GM19025 (cell line): ENCODE measurements around the gene TBC1D14.
"Not testable (repeated sequence)": the region's sequence is repeated elsewhere in the genome, so short reads cannot be mapped to it uniquely, and the experiment has no call there.

ENCODE experiments used
- ATAC-seq: cut with Tn5 transposase; IDR thresholded peaks from one replicate; pipeline ENCODE4 v1.9.1; 2021; ENCODE audit warnings: mild to moderate bottlenecking, low read depth, moderate library complexity; ENCODE audit not compliant: unreplicated experiment

TBC1D14 gene

DNA sequence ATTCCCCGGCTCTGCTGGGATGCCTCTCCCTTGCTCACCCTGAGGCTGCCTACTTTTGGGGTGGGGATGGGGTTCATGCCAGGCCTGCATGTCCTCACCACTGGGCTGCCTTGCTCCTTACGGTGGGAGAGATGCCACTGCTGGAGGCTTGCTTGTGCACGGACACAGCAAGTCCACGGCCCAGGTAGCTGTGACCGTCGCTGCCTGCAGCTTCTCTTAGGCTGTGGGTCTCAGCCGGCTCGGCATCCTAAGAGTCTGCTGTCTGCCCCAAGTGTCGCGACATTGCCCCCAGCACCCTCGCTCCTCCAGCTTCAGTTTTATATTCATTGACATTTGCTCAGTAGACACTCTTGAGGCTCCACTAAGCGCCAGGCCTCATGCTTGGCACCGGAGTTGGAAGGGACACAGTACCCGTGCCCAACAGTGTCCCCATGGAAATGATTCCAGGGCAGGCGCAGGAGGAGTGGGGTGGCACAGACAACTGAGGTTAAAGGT, 58.3 kb downstream of the TBC1D14 start:
- ATAC-seq: no peak

DNA sequence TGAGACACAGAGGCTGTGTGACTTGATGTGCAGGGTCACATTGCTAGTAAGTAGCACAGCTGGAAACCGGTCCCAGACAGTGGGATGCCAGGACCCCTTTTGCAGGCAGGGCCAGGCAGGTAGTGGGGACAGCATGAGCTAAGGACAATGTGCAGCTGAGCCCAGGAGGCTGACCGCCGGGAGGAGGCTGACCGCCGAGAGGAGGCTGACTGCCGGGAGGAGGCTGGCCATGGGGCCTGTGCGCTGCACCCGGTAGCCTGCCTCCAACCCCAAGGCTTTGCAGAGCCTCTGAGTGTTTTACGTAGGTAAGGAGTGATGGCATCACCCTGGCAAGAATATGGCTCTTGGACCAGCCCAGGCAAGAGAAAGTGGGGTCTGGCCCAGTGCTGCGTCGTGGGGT, 58.9 kb downstream of the TBC1D14 start:
- no peak for ATAC-seq

GRCh38 chr4:6969826-6970800, 60.5 kb downstream of the TBC1D14 start:
- peak; percentile 67 for ATAC-seq

- ATAC-seq: no peak
Observed at GRCh38 chr4:6971536-6972374, 62.1 kb downstream of the TBC1D14 start.

DNA sequence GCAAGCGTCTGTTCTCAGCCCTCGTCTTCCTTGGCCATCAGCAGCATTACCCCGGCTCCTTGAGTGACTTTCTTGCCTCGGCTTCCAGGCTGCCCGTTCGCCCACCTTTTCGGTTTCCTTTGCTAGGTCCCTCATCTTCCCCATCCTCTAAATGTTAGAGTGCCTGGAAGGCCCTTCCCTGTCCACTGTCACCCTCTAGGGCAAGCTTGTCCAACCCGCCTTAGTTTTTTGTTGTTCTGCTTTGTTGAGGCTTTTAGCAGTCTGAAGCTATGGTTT, 62.7 kb downstream of the TBC1D14 start:
- no peak for ATAC-seq

GRCh38 chr4:6972911-6973310, 63.3 kb downstream of the TBC1D14 start:
- ATAC-seq: no peak

DNA sequence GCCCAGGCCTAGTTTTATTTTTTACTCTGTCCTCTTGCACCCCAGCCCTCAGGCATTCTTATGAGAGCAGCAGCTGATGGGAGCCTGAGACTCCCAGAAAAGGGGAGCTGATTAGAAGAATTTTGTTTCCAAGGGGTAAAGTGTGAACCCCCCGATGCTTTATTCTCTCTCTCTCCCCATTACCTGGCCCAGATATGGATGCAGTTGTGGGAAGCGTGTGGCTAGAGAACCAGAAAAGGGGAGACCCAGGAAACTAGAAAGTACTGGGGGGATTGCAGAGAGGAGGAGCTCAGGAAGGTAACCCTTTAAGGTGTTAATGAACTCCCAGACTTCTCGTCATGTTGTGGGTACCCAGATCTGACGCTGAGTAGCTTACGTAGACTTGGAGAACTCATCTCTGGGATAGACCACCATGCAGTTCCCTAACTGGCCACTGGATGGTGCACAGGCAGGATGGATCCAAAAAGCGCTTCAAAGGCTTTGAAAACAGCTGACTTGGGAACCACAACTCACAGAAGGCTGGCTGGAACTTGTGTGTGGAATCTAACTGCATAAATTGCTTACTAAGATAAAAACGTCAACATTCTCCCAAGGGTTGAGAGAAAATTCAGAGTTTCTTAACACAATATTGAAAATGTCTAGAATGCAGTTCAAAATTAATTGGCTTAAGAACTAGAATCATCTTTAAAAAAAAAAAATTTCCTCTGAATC, 64.7 kb downstream of the TBC1D14 start:
- no peak for ATAC-seq

DNA sequence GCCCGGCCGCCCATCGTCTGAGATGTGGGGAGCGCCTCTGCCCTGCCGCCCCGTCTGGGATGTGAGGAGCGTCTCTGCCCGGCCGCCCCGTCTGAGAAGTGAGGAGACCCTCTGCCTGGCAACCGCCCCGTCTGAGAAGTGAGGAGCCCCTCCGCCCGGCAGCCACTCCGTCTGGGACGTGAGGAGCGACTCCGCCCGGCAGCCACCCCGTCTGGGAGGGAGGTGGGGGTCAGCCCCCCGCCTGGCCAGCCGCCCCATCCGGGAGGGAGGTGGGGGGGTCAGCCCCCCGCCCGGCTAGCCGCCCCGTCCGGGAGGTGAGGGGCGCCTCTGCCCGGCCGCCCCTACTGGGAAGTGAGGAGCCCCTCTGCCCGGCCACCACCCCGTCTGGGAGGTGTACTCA, 68.2 kb downstream of the TBC1D14 start:
- not testable (repeated sequence) for ATAC-seq

GRCh38 chr4:6983544-6984142, 74.0 kb downstream of the TBC1D14 start:
- ATAC-seq: no peak

GRCh38 chr4:6984612-6985425, 75.2 kb downstream of the TBC1D14 start:
- ATAC-seq: no peak

- peak; percentile 15 for ATAC-seq
Observed at GRCh38 chr4:6986072-6986780, 76.6 kb downstream of the TBC1D14 start.

GRCh38 chr4:6986781-6987587, 77.4 kb downstream of the TBC1D14 start:
- ATAC-seq: peak; percentile 74

GRCh38 chr4:6987588-6987961, 77.9 kb downstream of the TBC1D14 start:
- ATAC-seq: no peak

- no peak for ATAC-seq
Observed at GRCh38 chr4:6988016-6988715, 78.5 kb downstream of the TBC1D14 start.

DNA sequence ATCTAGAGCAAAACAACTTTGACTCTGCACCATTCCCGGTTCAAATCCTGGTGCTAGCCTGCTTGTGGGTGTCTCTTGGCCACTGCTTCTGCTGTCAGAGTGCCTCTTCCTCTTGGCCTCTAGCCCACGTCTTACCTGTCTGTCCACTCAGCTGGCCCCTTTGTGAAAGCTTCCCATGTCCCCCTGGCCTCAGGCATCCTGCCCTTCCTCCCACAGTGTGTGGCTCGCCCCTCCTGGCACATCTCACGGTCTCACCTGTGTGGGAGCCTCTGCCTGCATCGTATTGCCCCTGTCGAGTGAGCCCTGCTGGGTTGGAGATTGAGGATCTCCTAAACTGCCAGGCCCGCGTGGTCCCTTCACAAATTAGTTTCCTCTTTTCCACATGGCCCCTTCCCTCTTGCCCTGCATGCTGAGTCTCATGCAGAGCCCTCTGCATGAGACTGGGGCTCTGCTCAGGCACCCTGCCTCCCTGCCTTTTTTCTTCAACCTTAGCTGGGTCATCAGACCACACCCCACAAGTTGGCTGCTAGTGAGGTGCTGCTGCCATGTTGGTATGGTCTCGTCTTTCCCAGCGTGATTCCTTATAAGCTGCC, 79.8 kb downstream of the TBC1D14 start:
- ATAC-seq: no peak

DNA sequence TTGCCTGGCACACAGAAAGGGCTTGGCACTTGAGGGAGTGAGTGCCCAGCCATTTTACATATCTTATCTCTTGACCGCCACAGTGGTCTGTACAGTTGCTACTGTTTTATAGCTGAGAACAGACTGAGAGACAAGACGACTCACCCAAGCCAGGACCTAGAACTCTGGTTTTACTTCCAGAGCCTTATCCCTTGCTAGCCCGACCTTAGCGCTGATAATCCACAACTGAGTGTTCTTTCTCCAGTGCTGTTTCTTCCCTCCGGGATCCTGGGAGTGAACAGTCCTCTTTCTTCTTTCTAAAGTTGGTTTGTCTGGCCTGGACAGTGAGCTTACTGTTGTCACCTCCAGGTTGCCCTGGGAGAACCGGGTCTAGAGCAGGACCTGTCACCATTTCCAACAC, 81.0 kb downstream of the TBC1D14 start:
- no peak for ATAC-seq

DNA sequence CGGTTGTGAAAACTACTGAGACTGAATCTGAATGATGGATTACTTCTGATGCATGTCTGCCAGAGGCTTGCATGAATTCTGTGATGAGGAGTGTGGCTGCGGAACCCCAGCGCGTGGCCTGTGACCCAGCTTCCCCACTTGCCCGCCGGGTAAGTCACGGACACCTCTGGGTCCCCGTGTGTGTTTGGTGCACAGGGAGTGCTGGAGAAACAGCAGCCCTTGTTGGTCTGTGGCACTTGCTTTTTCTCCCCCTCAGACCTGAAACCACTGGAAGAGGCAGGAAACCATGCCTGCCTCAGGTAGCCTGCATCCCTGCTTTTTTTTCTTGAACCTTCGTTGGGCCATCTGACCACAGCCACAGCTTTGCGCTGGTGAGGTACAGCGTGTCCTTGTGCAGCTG, 81.6 kb downstream of the TBC1D14 start:
- no peak for ATAC-seq
